SK-N-SH (cell line): ENCODE data around the gene PKNOX2.

Experiments
- EP300 ChIP-seq, 2 experiments: IDR thresholded peaks; 2 replicates each; pipeline versions ENCODE4 v1.4.0 to v1.6.1; 2012; ENCODE audit warnings: borderline replicate concordance in 1 of 2, low read depth in 1 of 2, low read length in 1 of 2
- POLR2AphosphoS5 ChIP-seq: IDR thresholded peaks from 2 replicates; pipeline ENCODE4 v1.6.1; 2012; ENCODE audit warnings: low read depth, low read length
- RCOR1 ChIP-seq: fragments of 150-350 bp; IDR thresholded peaks from 2 replicates; pipeline ENCODE4 v1.6.1; 2017; ENCODE audit warnings: antibody characterized with exemption, low read length
- TAF1 ChIP-seq: IDR thresholded peaks from 2 replicates; pipeline ENCODE4 v1.6.1; 2012; ENCODE audit warnings: low read depth, mild to moderate bottlenecking, low read length, moderate library complexity, borderline replicate concordance
- USF2 ChIP-seq: fragments of 150-350 bp; IDR thresholded peaks from 2 replicates; pipeline ENCODE4 v1.6.1; 2017; ENCODE audit warnings: antibody characterized with exemption, low read length, low read depth, borderline replicate concordance
- TF ChIP-seq, protein P1 (sequence below): fragments of 200-600 bp; sonication (generic); IDR thresholded peaks from 2 replicates; pipeline ENCODE4 v1.6.1; 2017; ENCODE audit warnings: antibody characterized with exemption, mild to moderate bottlenecking, moderate library complexity

GRCh38 chr11:125153837-125154236, 10.7 kb upstream of the PKNOX2 start:
- TF ChIP-seq RCOR1 = no peak
- no peak for TF ChIP-seq EP300 (IDR thresholded peaks at IDR 0.05; ENCODE audit: borderline replicate concordance in 1 of 2, low read depth in 1 of 2, low read length in 1 of 2)
- TF ChIP-seq, protein P1, sequence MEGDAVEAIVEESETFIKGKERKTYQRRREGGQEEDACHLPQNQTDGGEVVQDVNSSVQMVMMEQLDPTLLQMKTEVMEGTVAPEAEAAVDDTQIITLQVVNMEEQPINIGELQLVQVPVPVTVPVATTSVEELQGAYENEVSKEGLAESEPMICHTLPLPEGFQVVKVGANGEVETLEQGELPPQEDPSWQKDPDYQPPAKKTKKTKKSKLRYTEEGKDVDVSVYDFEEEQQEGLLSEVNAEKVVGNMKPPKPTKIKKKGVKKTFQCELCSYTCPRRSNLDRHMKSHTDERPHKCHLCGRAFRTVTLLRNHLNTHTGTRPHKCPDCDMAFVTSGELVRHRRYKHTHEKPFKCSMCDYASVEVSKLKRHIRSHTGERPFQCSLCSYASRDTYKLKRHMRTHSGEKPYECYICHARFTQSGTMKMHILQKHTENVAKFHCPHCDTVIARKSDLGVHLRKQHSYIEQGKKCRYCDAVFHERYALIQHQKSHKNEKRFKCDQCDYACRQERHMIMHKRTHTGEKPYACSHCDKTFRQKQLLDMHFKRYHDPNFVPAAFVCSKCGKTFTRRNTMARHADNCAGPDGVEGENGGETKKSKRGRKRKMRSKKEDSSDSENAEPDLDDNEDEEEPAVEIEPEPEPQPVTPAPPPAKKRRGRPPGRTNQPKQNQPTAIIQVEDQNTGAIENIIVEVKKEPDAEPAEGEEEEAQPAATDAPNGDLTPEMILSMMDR = no peak
- TF ChIP-seq USF2 = no peak
- no peak for TF ChIP-seq TAF1
- TF ChIP-seq POLR2AphosphoS5 = no peak
